HG02840 (cell line): Measurements from ENCODE around the gene ATG7.
A peak's percentile ranks its signal among the peaks of the same experiment; 100 is the strongest.

ENCODE experiments used
- ATAC-seq: cut with Tn5 transposase; IDR thresholded peaks from one replicate; pipeline ENCODE4 v1.9.1; 2021; ENCODE audit warnings: mild to moderate bottlenecking, moderate library complexity, moderate number of reproducible peaks; ENCODE audit not compliant: unreplicated experiment, low FRiP score

The ATG7 gene

GRCh38 chr3:11271986-11272904, at the start of gene ATG7:
Gene ATG7 (plus strand): TSS chr3:11272397. CDS start chr3:11298696, 26,299 bp downstream.
- ATAC-seq = peak; percentile 95

- no peak for ATAC-seq
These were observed 48.2 kb upstream of the ATG7 start for GRCh38 chr3:11224010-11224409.

- ATAC-seq = no peak
These were observed 47.3 kb upstream of the ATG7 start for GRCh38 chr3:11224870-11225229.

DNA sequence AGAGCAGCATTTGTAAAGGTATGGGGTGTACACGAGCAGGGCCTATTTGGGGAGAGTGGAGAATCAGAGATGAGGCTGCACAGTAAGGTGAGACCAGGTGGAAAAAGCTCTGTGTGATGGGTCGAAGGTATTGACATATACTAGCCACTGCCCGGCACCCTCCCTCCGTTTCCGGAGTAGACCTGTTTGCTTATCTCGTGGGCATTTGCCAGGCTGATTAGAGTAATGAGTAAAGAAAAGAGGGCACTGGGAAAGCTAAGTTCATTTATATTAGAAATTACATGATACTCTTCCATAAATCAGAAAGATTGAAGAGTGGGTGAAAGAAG, 46.2 kb upstream of the ATG7 start:
- ATAC-seq = no peak

GRCh38 chr3:11228041-11228440, 44.2 kb upstream of the ATG7 start:
- no peak for ATAC-seq

- ATAC-seq = no peak
These were observed 42.1 kb upstream of the ATG7 start for GRCh38 chr3:11230125-11230524.

DNA sequence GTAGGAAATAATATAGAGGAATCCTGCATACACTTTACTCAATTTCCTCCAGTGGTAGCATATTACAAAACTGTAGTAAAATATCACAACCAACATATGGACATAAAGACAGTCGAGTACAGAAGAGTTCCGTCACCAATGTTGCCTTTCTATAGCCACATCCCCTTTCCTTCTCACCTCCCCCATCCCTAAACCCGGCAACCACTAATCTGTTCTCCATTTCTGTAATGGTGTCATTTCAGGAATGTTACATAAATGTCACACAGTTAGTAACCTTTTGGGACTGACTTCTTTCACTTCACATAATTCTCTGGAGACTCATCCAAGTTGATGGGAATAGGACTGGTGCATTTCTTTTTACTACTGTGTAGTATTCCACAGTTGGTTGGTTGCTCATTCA, 41.4 kb upstream of the ATG7 start:
- no peak for ATAC-seq

- ATAC-seq = no peak
These were observed 36.8 kb upstream of the ATG7 start for GRCh38 chr3:11235385-11235784.

GRCh38 chr3:11236588-11237461, 35.4 kb upstream of the ATG7 start:
- ATAC-seq = no peak

DNA sequence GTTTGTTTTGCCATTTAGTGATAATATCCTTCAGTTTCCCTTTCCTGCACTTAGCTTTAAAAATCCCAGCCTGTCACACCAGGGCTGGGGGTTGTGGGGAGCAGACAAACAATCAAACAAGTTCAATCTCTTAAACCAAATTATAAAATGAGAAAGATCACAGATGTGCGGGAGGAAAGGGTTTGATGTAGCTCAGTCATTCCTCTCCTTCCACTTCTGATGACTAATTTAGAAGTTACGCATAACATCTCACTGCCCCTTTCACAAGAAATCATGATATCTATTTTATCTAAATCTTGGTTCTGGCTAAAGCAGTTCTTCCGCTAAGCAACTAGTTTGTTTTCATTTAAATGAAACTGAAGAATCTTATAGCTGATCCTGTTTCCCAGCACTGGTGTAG, 34.1 kb upstream of the ATG7 start:
- no peak for ATAC-seq

DNA sequence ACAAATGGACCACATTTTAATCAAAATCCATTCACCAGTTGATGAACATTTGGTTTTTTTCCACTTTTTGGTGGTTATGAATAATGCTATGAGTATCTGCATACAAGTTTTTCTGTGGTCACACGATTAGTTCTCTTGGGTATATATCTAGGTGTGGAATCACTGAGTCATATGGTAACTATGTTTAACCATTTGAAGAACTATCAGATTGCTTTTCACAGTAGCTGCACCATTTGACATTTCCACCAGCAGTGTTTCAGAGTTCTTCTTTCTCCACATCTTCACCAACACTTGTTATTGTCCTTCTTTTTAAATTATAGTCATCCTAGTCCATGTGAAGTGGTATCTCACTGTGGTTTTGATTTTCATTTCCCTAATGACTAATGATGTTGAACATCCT, 33.3 kb upstream of the ATG7 start:
- ATAC-seq = no peak

GRCh38 chr3:11239796-11240195, 32.4 kb upstream of the ATG7 start:
- no peak for ATAC-seq

- ATAC-seq = no peak
These were observed 31.7 kb upstream of the ATG7 start for GRCh38 chr3:11240496-11240895.

- no peak for ATAC-seq
These were observed 28.0 kb upstream of the ATG7 start for GRCh38 chr3:11244121-11244677.

GRCh38 chr3:11245276-11245675, 26.9 kb upstream of the ATG7 start:
- no peak for ATAC-seq

- no peak for ATAC-seq
These were observed 26.2 kb upstream of the ATG7 start for GRCh38 chr3:11245827-11246662.

DNA sequence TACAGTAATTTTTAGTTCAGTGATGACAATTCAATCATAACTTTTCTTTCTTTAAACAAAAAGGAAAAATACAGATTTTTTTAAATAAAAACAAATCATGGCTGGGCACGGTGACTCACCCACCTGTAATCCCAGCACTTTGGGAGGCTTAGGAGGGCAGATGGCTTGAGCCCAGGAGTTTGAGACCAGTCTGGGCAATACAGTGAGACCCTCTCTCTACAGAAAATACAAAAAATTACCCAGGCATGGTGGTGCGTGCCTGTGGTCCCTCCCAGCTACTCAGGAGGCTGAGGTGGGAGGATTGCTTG, 25.6 kb upstream of the ATG7 start:
- no peak for ATAC-seq

DNA sequence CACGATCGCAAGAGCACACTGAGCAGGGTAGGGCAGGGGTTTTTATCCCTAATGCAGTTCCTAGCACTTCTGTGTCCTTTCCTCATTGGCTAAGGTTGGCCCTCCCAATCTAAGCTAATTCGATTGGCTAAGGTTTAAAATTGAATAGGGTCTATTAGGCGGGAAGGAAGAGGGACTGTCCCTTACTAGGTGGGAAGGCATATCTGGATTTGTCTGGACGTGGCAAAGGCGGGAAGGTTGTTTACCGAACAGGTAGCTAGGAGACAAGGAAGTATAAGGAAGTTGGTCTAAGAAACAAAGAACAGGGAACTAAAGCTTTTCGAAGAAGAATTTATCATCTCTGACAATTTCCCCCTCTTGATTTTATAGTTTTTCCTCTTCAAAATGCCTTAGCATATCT, 24.8 kb upstream of the ATG7 start:
- no peak for ATAC-seq

DNA sequence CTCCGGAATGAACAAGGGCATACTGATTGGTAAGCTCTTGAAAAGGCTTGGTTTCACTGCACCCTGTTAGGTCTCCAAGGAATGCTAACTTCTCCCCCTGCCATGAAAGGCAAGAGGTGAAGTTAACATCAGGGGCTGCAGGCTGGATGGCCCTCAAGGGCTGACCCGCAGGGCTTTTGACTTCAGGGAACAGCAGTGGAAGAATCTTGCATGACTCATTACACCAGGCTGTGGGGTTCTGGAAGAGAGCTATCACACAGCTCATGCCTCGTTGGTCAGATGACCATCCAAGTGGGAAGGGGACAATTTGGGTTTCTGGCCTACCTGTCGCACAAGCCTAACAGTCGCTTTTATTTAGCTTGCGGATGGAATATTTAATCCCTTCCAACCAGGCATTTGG, 23.6 kb upstream of the ATG7 start:
- ATAC-seq = no peak

DNA sequence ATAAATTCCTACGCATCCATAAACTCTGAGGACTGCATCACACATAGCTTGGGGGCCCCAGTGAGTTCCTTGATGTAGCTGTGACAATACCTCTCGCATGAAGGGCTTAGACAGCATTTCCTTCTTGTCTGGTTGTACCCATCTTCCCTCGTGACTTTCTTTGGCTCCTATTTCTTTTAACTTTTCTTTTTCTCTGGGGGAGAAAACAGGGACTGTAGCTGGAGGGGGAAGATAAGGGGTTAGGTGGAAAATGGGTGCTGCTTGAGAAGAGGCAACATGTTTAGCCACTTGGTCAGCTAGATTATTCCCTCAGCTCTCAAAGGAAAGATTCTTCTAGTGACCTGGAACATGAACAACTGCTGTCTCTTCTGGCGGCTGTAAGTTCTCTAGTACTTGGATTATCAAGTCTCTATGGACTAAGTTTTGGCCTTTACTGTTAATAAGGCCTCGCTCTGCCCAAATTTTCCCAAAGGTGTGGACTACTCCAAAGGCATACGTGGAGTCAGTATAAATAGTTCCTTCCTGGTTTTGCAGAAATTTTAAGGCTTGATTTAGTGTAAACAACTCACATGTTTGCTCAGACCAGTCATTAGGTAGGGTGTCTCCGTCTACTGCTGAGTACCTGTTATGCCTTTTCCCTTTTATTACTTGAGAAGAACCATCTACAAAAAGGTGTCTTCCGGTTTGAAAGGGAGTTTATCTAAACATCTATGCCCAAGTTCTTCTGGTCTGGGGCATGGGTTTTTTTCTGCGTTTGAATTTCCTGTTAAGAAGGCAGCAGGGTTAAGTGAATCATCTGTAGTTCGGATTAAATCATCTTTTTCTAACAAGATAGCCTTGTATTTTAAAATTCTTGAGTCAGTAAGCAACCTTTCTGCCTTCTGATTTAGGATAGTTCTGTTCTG, 21.0 kb upstream of the ATG7 start:
- ATAC-seq = no peak
